ENCODE results near the gene PSKH1.

DNA sequence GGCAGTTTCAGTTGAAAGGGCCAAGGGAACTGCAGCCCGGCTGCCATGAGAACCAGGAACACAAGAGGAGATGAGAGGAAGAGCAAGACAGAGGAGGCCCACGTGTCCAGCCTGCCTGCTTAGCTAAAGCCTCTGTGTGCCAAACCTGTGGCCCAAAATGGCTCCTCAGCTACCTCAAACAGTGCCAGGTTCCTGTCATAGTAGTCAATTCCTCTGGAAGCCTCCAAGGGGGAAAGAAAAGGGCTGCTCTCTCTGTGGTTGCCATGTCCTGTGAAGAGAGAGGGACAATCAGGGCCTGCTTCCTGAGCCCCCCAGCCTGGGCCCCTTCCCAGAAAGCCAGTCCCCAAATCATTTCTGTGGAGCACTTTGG lies 70.2 kb downstream of the PSKH1 start:
- TF ChIP-seq, protein P1, sequence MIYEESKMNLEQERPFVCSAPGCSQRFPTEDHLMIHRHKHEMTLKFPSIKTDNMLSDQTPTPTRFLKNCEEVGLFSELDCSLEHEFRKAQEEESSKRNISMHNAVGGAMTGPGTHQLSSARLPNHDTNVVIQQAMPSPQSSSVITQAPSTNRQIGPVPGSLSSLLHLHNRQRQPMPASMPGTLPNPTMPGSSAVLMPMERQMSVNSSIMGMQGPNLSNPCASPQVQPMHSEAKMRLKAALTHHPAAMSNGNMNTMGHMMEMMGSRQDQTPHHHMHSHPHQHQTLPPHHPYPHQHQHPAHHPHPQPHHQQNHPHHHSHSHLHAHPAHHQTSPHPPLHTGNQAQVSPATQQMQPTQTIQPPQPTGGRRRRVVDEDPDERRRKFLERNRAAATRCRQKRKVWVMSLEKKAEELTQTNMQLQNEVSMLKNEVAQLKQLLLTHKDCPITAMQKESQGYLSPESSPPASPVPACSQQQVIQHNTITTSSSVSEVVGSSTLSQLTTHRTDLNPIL (CRISPR knock-in tag; IDR thresholded peaks at IDR 0.05; ENCODE audit: low read depth) = no peak
- TF ChIP-seq ESRRG (CRISPR knock-in tag; IDR thresholded peaks at IDR 0.05) (no peak), ZFP3 (CRISPR knock-in tag; IDR thresholded peaks at IDR 0.05) (no peak), RARB (CRISPR knock-in tag; IDR thresholded peaks at IDR 0.05) (no peak), ISL1 (CRISPR knock-in tag; IDR thresholded peaks at IDR 0.05) (no peak), ZNF565 (CRISPR knock-in tag; conservative IDR thresholded peaks at IDR 0.05; ENCODE audit: low read depth) (no peak)
- TF ChIP-seq, protein P2, sequence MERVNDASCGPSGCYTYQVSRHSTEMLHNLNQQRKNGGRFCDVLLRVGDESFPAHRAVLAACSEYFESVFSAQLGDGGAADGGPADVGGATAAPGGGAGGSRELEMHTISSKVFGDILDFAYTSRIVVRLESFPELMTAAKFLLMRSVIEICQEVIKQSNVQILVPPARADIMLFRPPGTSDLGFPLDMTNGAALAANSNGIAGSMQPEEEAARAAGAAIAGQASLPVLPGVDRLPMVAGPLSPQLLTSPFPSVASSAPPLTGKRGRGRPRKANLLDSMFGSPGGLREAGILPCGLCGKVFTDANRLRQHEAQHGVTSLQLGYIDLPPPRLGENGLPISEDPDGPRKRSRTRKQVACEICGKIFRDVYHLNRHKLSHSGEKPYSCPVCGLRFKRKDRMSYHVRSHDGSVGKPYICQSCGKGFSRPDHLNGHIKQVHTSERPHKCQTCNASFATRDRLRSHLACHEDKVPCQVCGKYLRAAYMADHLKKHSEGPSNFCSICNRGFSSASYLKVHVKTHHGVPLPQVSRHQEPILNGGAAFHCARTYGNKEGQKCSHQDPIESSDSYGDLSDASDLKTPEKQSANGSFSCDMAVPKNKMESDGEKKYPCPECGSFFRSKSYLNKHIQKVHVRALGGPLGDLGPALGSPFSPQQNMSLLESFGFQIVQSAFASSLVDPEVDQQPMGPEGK (CRISPR knock-in tag; IDR thresholded peaks at IDR 0.05; ENCODE audit: borderline replicate concordance) = no peak
